ENCODE results near the gene MEAF6. TPM values are rescaled to one million over a fixed set of nuclear protein-coding genes. Genes with fewer than 3 reads are reported as not detected.

MEAF6 gene
- polyA plus RNA-seq, 3 donors from 2014 or later, result 147 to 185 (median 181) TPM

DNA sequence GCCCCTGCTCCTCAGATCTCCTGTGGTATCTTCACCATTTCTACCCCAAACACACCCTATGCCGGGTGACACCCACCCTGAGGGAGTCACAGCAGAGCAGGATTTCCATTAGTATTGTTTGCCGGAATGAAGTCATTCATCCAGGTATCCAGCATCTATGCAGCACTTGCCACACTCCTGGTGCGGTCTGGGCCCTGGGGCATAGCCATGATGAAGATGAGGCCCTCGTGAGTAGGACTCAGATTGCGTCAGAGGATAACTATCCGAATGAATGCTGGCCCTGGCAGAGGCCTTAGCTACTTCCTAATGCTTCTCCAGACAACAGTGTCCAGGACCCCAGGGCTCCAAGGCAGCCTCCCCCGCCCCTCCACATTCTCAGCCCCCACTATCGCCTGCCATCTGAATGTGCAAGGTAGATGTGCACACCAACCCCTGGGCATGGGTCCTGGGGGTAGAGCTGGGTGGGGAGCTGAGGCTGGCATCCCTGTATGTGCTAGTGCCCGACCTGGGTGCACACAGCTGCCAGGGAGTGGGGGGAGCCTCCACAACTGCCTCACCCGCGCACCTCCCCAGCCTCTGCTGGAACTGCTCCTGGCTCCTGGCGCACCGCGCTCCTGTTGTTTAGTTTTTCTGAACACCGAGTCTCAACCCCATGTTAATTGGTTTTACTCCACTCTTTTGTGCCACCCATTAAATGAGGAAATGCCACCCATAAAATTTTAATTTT, 65.7 kb downstream of the MEAF6 start:
- H3K9me3 Mint-ChIP-seq, result no peaks in the 10 kb centered on the region
- no peaks in the 10 kb centered on the region for H3K36me3 Mint-ChIP-seq
- DNase-seq, result no peak
- peaks cover 0 to 6% (median 0%) of the 10 kb centered on the region in 3 donors for H3K27me3 Mint-ChIP-seq (ENCODE audit: low read depth in 3 of 3)
- no peak overlapping the region for H3K27ac Mint-ChIP-seq
- no peak overlapping the region for H3K4me3 Mint-ChIP-seq
- H3K4me1 Mint-ChIP-seq, result peaks cover 9 to 11% of the 10 kb centered on the region in 2 donors

DNA sequence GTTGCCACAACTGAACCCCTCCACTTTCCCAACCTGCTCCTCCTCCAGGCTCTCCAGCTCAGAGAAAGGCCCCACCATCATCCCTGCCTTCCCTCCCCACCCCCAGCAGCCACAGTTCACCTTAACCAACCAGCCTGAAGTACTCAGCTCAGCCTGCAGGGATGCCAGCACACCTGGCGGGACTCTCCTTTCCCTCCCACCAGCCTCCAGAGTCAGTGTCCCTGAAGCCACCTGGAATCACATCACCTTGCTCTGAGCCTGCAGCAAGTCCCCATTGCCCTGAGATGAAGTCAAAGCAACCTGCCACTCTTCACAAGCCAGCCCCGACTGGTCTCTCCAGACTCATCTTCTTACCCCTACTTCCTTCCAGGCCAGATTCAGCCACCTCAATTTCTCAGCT, 66.4 kb downstream of the MEAF6 start:
- H3K36me3 Mint-ChIP-seq, result no peaks in the 10 kb centered on the region
- H3K4me3 Mint-ChIP-seq, result no peak overlapping the region
- H3K27ac Mint-ChIP-seq, result peak overlapping the region in 1 of 6 donors; percentile 73
- no peaks in the 10 kb centered on the region for H3K9me3 Mint-ChIP-seq
- peaks cover 0 to 6% (median 0%) of the 10 kb centered on the region in 3 donors for H3K27me3 Mint-ChIP-seq (ENCODE audit: low read depth in 3 of 3)
- no peak for DNase-seq
- H3K4me1 Mint-ChIP-seq, result peaks cover 9 to 11% of the 10 kb centered on the region in 2 donors

DNA sequence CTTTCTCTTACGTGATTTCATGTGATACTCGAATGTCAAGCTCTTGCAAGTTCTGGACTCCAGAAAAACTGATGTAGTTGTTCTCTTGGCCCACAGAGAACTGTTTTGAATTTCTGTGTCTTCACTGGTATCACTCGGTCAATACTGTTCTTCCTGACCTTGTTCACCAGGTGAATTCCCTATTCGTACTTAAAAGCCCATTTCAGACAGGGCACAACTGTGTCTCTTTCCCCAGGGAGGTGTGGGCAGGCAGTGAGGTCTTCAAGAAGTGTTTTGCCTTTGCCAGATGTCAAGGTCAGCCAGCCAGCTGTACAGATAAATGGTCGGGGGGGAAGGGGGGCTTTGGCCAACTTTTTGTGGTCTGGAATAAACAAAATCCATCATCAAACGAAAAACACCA, 67.7 kb downstream of the MEAF6 start:
- Mint-ChIP-seq H3K9me3 (no peaks in the 10 kb centered on the region), H3K4me3 (no peak overlapping the region), H3K27ac (no peak overlapping the region), H3K27me3 (ENCODE audit: low read depth in 3 of 3) (peaks cover 0 to 7% (median 2%) of the 10 kb centered on the region in 3 donors), H3K4me1 (peaks cover 7 to 11% of the 10 kb centered on the region in 2 donors), H3K36me3 (no peaks in the 10 kb centered on the region)
- no peak for DNase-seq

- peak overlapping the region in 1 of 6 donors; percentile 56 for H3K27ac Mint-ChIP-seq
- H3K4me1 Mint-ChIP-seq, result no peaks in the 10 kb centered on the region
- peaks cover 2 to 4% (median 3%) of the 10 kb centered on the region in 3 donors for H3K27me3 Mint-ChIP-seq (ENCODE audit: low read depth in 3 of 3)
- H3K4me3 Mint-ChIP-seq, result no peak overlapping the region
- no peak for DNase-seq
- no peaks in the 10 kb centered on the region for H3K36me3 Mint-ChIP-seq
- H3K9me3 Mint-ChIP-seq, result no peaks in the 10 kb centered on the region
Measured at GRCh38 chr1:37442644-37443043, 71.9 kb downstream of the MEAF6 start.

Other genes starting within 250 kb of the MEAF6 start
- gene ZC3H12A, start 40.2 kb downstream of the MEAF6 start, polyA plus RNA-seq, result 10 to 100 TPM in 2 of 3 donors, 1 to 10 TPM in 1; 9.6 to 14.6 (median 13.1) TPM
- gene SNIP1, start 39.5 kb upstream of the MEAF6 start, polyA plus RNA-seq, result 10 to 100 TPM in 1 of 3 donors, 1 to 10 TPM in 2; 2.1 to 10.8 (median 3.2) TPM
- not detected for gene DNALI1, start 42.2 kb upstream of the MEAF6 start, polyA plus RNA-seq
- 10 to 100 TPM; 29.3 to 55.0 (median 40.8) TPM for gene GNL2, start 81.2 kb upstream of the MEAF6 start, polyA plus RNA-seq
- not detected for gene RSPO1, start 120.1 kb upstream of the MEAF6 start, polyA plus RNA-seq
- 1 to 10 TPM; 2.6 to 6.1 (median 5.4) TPM for gene CDCA8, start 177.8 kb upstream of the MEAF6 start, polyA plus RNA-seq